Thyroid gland (tissue), 4 donors: ENCODE measurements around the gene RPS6KA4.

ENCODE experiments used
- CTCF ChIP-seq, 6 experiments: fragments of 200-600 bp in 3 of 6; fragments of 450-650 bp in 3 of 6; sonication (generic) in 3 of 6; IDR thresholded peaks; one replicate each; pipeline ENCODE4 v1.5.1; 2016 to 2019; ENCODE audit warnings: antibody characterized with exemption in 6 of 6, mild to moderate bottlenecking in 2 of 6, inconsistent platforms in 1 of 6, moderate library complexity in 1 of 6
- POLR2A ChIP-seq, 2 donors: fragments of 450-650 bp; IDR thresholded peaks; one replicate each; pipeline ENCODE4 v1.6.1; 2017; ENCODE audit warnings: antibody characterized with exemption in 2 of 2, mild to moderate bottlenecking in 2 of 2, moderate library complexity in 1 of 2

- TF ChIP-seq CTCF (IDR thresholded peaks at IDR 0.05) (no peak), POLR2A (IDR thresholded peaks at IDR 0.05) (no peak)
Observed at GRCh38 chr11:64376071-64376470, 17.1 kb downstream of the RPS6KA4 start.
